Measurements from ENCODE around the gene SEBOX.

- TF ChIP-seq, protein P1, sequence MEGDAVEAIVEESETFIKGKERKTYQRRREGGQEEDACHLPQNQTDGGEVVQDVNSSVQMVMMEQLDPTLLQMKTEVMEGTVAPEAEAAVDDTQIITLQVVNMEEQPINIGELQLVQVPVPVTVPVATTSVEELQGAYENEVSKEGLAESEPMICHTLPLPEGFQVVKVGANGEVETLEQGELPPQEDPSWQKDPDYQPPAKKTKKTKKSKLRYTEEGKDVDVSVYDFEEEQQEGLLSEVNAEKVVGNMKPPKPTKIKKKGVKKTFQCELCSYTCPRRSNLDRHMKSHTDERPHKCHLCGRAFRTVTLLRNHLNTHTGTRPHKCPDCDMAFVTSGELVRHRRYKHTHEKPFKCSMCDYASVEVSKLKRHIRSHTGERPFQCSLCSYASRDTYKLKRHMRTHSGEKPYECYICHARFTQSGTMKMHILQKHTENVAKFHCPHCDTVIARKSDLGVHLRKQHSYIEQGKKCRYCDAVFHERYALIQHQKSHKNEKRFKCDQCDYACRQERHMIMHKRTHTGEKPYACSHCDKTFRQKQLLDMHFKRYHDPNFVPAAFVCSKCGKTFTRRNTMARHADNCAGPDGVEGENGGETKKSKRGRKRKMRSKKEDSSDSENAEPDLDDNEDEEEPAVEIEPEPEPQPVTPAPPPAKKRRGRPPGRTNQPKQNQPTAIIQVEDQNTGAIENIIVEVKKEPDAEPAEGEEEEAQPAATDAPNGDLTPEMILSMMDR (IDR thresholded peaks at IDR 0.05) = no peak
- TF ChIP-seq POLR2A (IDR thresholded peaks at IDR 0.05; ENCODE audit: low read depth) = no peak
Observed at GRCh38 chr17:28320215-28321061, 44.6 kb downstream of the SEBOX start.

Measured in esophagus muscularis mucosa (tissue), 3 donors.